Transverse colon (tissue), 4 donors: ENCODE data around the gene BMERB1. TPM values are rescaled to one million over a fixed set of nuclear protein-coding genes. Genes with fewer than 3 reads are reported as not detected.

Experiments
- DNase-seq: peaks from one replicate; pipeline ENCODE4 v3.0.0-alpha.2; 2019
- H3K27ac ChIP-seq, 4 donors: fragments of 200-600 bp; sonication (generic); 2 replicates each; pipeline ENCODE4 v1.5.1; 2016 to 2018; ENCODE audit warnings: inconsistent platforms in 4 of 4
- H3K27me3 ChIP-seq: fragments of 200-600 bp; sonication (generic); 2 replicates; pipeline ENCODE4 v1.5.1; 2017; ENCODE audit warnings: inconsistent platforms
- H3K36me3 ChIP-seq, 4 donors: fragments of 200-600 bp; sonication (generic); 2 replicates each; pipeline ENCODE4 v1.5.1; 2017 to 2019; ENCODE audit warnings: inconsistent platforms in 4 of 4
- H3K4me1 ChIP-seq, 4 donors: fragments of 200-600 bp; sonication (generic); 2 replicates each; pipeline ENCODE4 v1.5.1; 2017 to 2020; ENCODE audit warnings: inconsistent platforms in 4 of 4
- H3K4me3 ChIP-seq, 4 donors: fragments of 200-600 bp; sonication (generic); 1 replicate in 1 of 4; 2 replicates in 3 of 4; pipeline versions ENCODE4 v1.5.1 to v1.6.1; 2017 to 2019; ENCODE audit warnings: inconsistent platforms in 4 of 4
- H3K9me3 ChIP-seq, 2 donors: fragments of 200-600 bp; sonication (generic); 2 replicates each; pipeline ENCODE4 v1.5.1; 2017 to 2019; ENCODE audit warnings: inconsistent platforms in 2 of 2
- EP300 ChIP-seq: sonication (generic); formaldehyde crosslinking; IDR thresholded peaks from one replicate; pipeline ENCODE4 v1.6.1; 2017; ENCODE audit warnings: antibody characterized with exemption, low read depth
- POLR2A ChIP-seq: fragments of 450-650 bp; IDR thresholded peaks from one replicate; pipeline ENCODE4 v1.6.1; 2016; ENCODE audit warnings: antibody characterized with exemption, mild to moderate bottlenecking, moderate library complexity
- POLR2AphosphoS5 ChIP-seq, 3 donors: sonication (generic); formaldehyde crosslinking; IDR thresholded peaks; one replicate each; pipeline ENCODE4 v1.6.1; 2016; ENCODE audit warnings: antibody characterized with exemption in 3 of 3
- WGBS, 2 donors: methylation state at CpG; one replicate each; pipeline ENCODE4 v1.1.5; 2018; ENCODE audit warnings: low coverage in 1 of 2; 5-methylcytosine and 5-hydroxymethylcytosine counted together
- in situ Hi-C, 4 donors: fragments of 200-750 bp; cut with MboI; loops; one replicate each; pipeline versions ENCODE4 v1.15.0 to v1.15.1; 2017; ENCODE audit warnings: low sequenced_read_pairs in 3 of 4, low pct_ligation_motif_present in 1 of 4, low pct_unique_long_range_greater_than_20kb in 1 of 4
- intact Hi-C: fragments of 100-400 bp; cut with DNase I; formaldehyde crosslinking; loops from one replicate; pipeline ENCODE4 v1.15.1; 2023; ENCODE audit warnings: low total_unique reads
- total RNA-seq, 4 donors: library from RNA; depleted of rRNA; stranded (reverse); fragments of >200 nt; gene quantifications; one replicate each; pipeline ENCODE4 v1.1.0, GENCODE V29; 2016
- TF ChIP-seq, protein P1 (sequence below), 5 experiments: fragments of 200-600 bp in 3 of 5; fragments of 450-650 bp in 2 of 5; sonication (generic) in 3 of 5; IDR thresholded peaks; 1 replicate in 2 of 5; 2 replicates in 3 of 5; pipeline ENCODE4 v1.5.1; 2016 to 2017; ENCODE audit warnings: antibody characterized with exemption in 5 of 5, inconsistent platforms in 3 of 5, mild to moderate bottlenecking in 2 of 5, moderate library complexity in 1 of 5

BMERB1 gene
- total RNA-seq, 4 donors from 2014 or later: 8.6 to 65.1 (median 14.1) TPM

DNA sequence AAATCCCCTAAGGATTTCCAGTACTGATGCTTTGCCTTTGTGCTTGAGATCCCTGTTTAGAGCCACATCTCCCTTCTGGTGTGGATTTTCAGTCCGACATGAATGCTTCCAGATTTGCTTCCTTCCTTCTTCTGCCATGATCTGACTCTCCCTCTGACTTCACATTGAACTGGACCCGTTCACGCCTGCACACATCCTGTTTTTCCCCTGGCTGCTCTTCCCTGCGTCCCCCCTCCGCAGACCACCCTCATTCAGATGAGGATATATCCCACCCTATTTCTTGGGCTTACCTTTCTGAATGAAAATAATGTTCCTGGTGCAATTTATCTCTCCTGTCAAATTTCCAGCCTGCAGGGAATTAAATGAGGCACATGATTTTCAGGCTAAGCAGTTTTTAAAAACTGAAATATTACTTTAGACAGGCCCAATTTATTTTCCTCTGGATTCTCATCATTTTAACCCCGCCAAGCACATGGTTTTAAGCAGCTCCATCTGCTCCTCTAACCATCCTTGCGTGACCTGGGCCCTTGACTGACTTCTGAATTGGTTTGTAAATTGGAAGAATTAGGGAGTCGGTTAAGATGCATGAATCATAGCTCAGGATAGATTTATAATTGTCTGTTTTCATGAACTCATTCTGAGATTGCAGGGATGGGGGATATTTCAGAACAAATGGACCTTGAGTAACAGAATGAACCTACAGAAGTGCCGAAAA is 59.2 kb downstream of the BMERB1 start:
- intact Hi-C loops: no loop called here
- Histone ChIP-seq H3K4me1 (peaks cover 5 to 21% (median 6%) of the 10 kb centered on the region in 4 donors), H3K27me3 (no peaks in the 10 kb centered on the region), H3K4me3 (no peak overlapping the region), H3K36me3 (no peaks in the 10 kb centered on the region), H3K27ac (peak overlapping the region; percentile 2 to 55 (median 46)), H3K9me3 (no peaks in the 10 kb centered on the region)
- in situ Hi-C loops: no loop called here
- TF ChIP-seq, protein P1, sequence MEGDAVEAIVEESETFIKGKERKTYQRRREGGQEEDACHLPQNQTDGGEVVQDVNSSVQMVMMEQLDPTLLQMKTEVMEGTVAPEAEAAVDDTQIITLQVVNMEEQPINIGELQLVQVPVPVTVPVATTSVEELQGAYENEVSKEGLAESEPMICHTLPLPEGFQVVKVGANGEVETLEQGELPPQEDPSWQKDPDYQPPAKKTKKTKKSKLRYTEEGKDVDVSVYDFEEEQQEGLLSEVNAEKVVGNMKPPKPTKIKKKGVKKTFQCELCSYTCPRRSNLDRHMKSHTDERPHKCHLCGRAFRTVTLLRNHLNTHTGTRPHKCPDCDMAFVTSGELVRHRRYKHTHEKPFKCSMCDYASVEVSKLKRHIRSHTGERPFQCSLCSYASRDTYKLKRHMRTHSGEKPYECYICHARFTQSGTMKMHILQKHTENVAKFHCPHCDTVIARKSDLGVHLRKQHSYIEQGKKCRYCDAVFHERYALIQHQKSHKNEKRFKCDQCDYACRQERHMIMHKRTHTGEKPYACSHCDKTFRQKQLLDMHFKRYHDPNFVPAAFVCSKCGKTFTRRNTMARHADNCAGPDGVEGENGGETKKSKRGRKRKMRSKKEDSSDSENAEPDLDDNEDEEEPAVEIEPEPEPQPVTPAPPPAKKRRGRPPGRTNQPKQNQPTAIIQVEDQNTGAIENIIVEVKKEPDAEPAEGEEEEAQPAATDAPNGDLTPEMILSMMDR (IDR thresholded peaks at IDR 0.05): no peak
- no peak for TF ChIP-seq POLR2A
- no peak for TF ChIP-seq EP300
- TF ChIP-seq POLR2AphosphoS5 (IDR thresholded peaks at IDR 0.05): no peak
- no peak for DNase-seq
- 55 to 71% methylated on average over 7 to 9 of the region's 9 CpGs for WGBS, 2 donors

DNA sequence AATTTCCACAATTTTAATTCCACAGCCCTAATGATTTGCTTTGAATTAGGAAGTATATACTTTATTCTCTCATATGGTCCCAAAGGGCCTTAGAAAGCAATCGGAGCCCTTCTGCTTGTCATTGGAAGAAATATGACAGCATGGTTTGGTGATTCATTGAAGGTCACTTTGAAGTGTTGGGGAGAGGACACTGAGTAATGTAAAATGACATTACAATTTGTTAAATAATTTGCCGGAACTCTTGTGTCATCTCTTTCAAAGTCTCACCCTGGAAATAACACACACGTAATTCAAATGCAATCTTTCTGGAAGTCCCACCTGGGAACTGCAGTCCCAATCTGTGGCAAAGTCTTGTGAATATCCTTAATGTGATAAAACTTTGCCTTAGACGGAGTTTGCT is 59.8 kb downstream of the BMERB1 start:
- peaks cover 0 to 21% (median 1%) of the 10 kb centered on the region in 4 donors for H3K4me1 ChIP-seq

DNA sequence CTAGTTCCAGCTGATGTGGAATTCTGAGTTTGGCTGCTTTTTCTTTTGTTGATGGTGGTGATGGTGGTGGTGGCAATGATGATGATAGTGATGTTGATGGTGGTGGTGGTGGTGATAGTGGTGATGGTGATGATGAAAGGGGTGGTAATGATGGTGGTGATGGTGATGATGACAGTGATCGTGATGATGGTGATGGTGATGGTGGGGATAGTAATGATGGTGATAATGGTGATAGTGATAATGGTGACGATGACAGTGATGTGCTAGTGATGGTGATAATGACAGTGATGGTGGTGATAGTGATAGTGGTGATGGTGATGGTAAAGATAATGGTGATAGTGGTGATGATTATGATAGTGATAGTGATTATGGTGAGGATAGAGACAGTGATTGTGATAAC is 61.5 kb downstream of the BMERB1 start:
- peaks cover 0 to 9% (median 0%) of the 10 kb centered on the region in 4 donors for H3K4me1 ChIP-seq
- WGBS, 2 donors: 91 to 96% methylated on average over 2 of the region's 2 CpGs
- intact Hi-C loops: no loop called here

More for the DNA sequence above, 59.8 kb downstream of the BMERB1 start:
- no peak overlapping the region for H3K4me3 ChIP-seq
- WGBS, 2 donors: 55 to 63% methylated on average over 4 of the region's 4 CpGs
- TF ChIP-seq, protein P1 (IDR thresholded peaks at IDR 0.05): no peak
- TF ChIP-seq POLR2AphosphoS5 (IDR thresholded peaks at IDR 0.05): peak in 2 of 3 donors; percentile 9 to 42
- peak overlapping the region; percentile 2 to 55 (median 46) for H3K27ac ChIP-seq
- H3K27me3 ChIP-seq: no peaks in the 10 kb centered on the region
- no peak for DNase-seq
- intact Hi-C loops (no loop called here), in situ Hi-C loops (no loop called here)
- H3K36me3 ChIP-seq: no peaks in the 10 kb centered on the region
- H3K9me3 ChIP-seq: no peaks in the 10 kb centered on the region

DNA sequence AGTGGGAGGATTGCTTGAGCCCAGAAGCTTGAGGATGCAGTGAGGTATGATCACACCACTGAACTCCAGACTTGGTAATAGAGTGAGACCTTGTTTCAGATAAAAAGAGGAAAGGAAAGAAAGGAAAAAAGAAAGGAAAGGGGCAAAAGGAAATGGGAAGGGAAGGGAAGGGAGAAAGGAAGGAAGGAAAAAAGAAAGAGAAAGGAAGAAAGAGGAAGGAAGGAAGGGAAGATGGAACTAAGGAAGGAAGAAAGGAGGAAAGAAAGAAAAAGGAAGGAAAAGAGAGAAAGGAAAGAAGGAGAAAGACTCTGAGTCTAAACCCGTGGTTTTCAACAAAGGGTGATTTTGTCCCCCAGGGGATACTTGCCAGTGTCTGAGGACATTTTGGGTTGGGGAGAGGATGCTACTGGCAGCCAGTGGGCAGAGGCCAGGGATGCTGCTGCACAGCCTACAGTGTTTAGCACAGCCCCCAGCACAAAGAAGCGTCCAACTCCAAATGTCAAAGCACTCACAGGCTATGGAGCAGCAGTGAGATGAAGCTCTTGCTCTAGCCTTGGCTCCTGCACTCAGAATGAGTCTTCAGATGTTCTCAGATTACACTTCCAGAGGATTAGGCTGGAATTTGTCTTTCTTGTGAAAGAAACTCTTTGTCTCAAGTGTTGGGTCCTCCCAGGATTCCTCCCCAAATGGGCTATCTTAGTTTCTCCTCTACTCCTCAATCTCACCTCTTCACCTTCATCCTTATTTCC is 64.2 kb downstream of the BMERB1 start:
- TF ChIP-seq, protein P1 (IDR thresholded peaks at IDR 0.05): no peak
- TF ChIP-seq EP300: no peak
- TF ChIP-seq POLR2A: no peak
- TF ChIP-seq POLR2AphosphoS5 (IDR thresholded peaks at IDR 0.05): no peak

More for the DNA sequence above, 61.5 kb downstream of the BMERB1 start:
- Histone ChIP-seq H3K27ac (no peak overlapping the region), H3K36me3 (no peaks in the 10 kb centered on the region), H3K27me3 (no peaks in the 10 kb centered on the region), H3K4me3 (no peak overlapping the region), H3K9me3 (no peaks in the 10 kb centered on the region)
- in situ Hi-C loops: no loop called here
- no peak for DNase-seq
- TF ChIP-seq POLR2AphosphoS5 (IDR thresholded peaks at IDR 0.05) (no peak), POLR2A (no peak), EP300 (no peak)
- TF ChIP-seq, protein P1 (IDR thresholded peaks at IDR 0.05): no peak

More for the DNA sequence above, 64.2 kb downstream of the BMERB1 start:
- intact Hi-C loops: no loop called here
- no peak for DNase-seq
- H3K27ac ChIP-seq: no peak overlapping the region
- no peaks in the 10 kb centered on the region for H3K9me3 ChIP-seq
- in situ Hi-C loops: no loop called here
- no peaks in the 10 kb centered on the region for H3K36me3 ChIP-seq
- no peak overlapping the region for H3K4me3 ChIP-seq
- 40 to 78% methylated on average over 1 to 2 of the region's 2 CpGs for WGBS, 2 donors
- H3K27me3 ChIP-seq: no peaks in the 10 kb centered on the region
- H3K4me1 ChIP-seq: peaks cover 0 to 3% (median 0%) of the 10 kb centered on the region in 4 donors
